HepG2 (cell line): ENCODE measurements around the gene LYRM1. TPM values are rescaled to one million over a fixed set of nuclear protein-coding genes. Genes with fewer than 3 reads are reported as not detected.

ENCODE experiments used
- DBP ChIP-seq: sonication (generic); formaldehyde crosslinking; IDR thresholded peaks from 2 replicates; pipeline ENCODE4 v1.4.0; 2020; ENCODE audit warnings: missing genetic modification reagents; ENCODE audit errors: not compliant biosample characterization
- DNMT3B ChIP-seq: conservative IDR thresholded peaks from 2 replicates; pipeline ENCODE4 v1.6.1; 2016; ENCODE audit warnings: missing biosample characterization, control low read depth
- HMGXB4 ChIP-seq, 2 experiments: sonication (generic) in 1 of 2; formaldehyde crosslinking in 1 of 2; IDR thresholded peaks; 2 replicates each; pipeline versions ENCODE4 v1.4.0 to v1.6.1; 2018 to 2020; ENCODE audit warnings: missing genetic modification reagents in 2 of 2, borderline replicate concordance in 1 of 2, low read depth in 1 of 2, mild to moderate bottlenecking in 1 of 2, missing biosample characterization in 1 of 2
- MAFK ChIP-seq, 2 experiments: IDR thresholded peaks in 1 of 2; conservative IDR thresholded peaks in 1 of 2; 2 replicates each; pipeline ENCODE4 v1.6.1; 2011; ENCODE audit warnings: improper control_type of control experiment in 2 of 2, low read length in 2 of 2
- MLX ChIP-seq: IDR thresholded peaks from 2 replicates; pipeline ENCODE4 v1.6.1; 2016
- NFRKB ChIP-seq: fragments of 450-650 bp; IDR thresholded peaks from 2 replicates; pipeline ENCODE4 v1.6.1; 2017
- PAF1 ChIP-seq: IDR thresholded peaks from 2 replicates; pipeline ENCODE4 v1.6.1; 2016; ENCODE audit warnings: missing genetic modification reagents, missing compliant biosample characterization
- POLR2A ChIP-seq, 2 experiments: IDR thresholded peaks; 2 replicates each; pipeline ENCODE4 v1.6.1; 2011; ENCODE audit warnings: low read depth in 2 of 2, low read length in 2 of 2, mild to moderate bottlenecking in 1 of 2, moderate library complexity in 1 of 2; ENCODE audit not compliant: insufficient read depth in 1 of 2
- PREB ChIP-seq: sonication (generic); formaldehyde crosslinking; IDR thresholded peaks from 2 replicates; pipeline ENCODE4 v1.4.0; 2020; ENCODE audit warnings: missing genetic modification reagents
- PRPF4 ChIP-seq: fragments of 200-400 bp; formaldehyde crosslinking; IDR thresholded peaks from 2 replicates; pipeline ENCODE4 v1.6.1; 2016; ENCODE audit warnings: low read length, low read depth; ENCODE audit not compliant: poor library complexity, severe bottlenecking
- RXRB ChIP-seq: IDR thresholded peaks from 2 replicates; pipeline ENCODE4 v1.6.1; 2016; ENCODE audit warnings: borderline replicate concordance, missing genetic modification reagents, missing compliant biosample characterization
- SOX5 ChIP-seq: IDR thresholded peaks from 2 replicates; pipeline ENCODE4 v1.6.1; 2016; ENCODE audit warnings: borderline replicate concordance
- SP4 ChIP-seq: sonication (generic); formaldehyde crosslinking; IDR thresholded peaks from 2 replicates; pipeline ENCODE4 v1.8.1; 2023; ENCODE audit warnings: mild to moderate bottlenecking, missing genetic modification reagents
- ZBTB44 ChIP-seq: sonication (generic); formaldehyde crosslinking; IDR thresholded peaks from 2 replicates; pipeline ENCODE4 v1.4.0; 2020; ENCODE audit warnings: missing genetic modification reagents
- ZFP91 ChIP-seq: sonication (generic); formaldehyde crosslinking; IDR thresholded peaks from 2 replicates; pipeline ENCODE4 v1.9.0; 2022; ENCODE audit warnings: missing genetic modification reagents, mild to moderate bottlenecking, borderline replicate concordance
- ZNF17 ChIP-seq: sonication (generic); formaldehyde crosslinking; IDR thresholded peaks from 2 replicates; pipeline ENCODE4 v1.5.0; 2020; ENCODE audit warnings: mild to moderate bottlenecking, missing genetic modification reagents
- ZNF329 ChIP-seq: sonication (generic); formaldehyde crosslinking; IDR thresholded peaks from 2 replicates; pipeline ENCODE4 v1.9.0; 2021; ENCODE audit warnings: low read depth, mild to moderate bottlenecking, missing genetic modification reagents
- ZNF557 ChIP-seq: sonication (generic); formaldehyde crosslinking; IDR thresholded peaks from 2 replicates; pipeline ENCODE4 v1.4.0; 2020; ENCODE audit warnings: missing genetic modification reagents
- ZNF740 ChIP-seq: sonication (generic); formaldehyde crosslinking; IDR thresholded peaks from 2 replicates; pipeline ENCODE4 v1.4.0; 2020; ENCODE audit warnings: missing genetic modification reagents
- ZNF83 ChIP-seq: sonication (generic); formaldehyde crosslinking; IDR thresholded peaks from 2 replicates; pipeline ENCODE4 v1.4.0; 2020; ENCODE audit warnings: missing genetic modification reagents, mild to moderate bottlenecking, borderline replicate concordance
- ZSCAN30 ChIP-seq: sonication (generic); formaldehyde crosslinking; IDR thresholded peaks from 2 replicates; pipeline ENCODE4 v1.5.0; 2020; ENCODE audit warnings: mild to moderate bottlenecking, missing genetic modification reagents
- polyA plus RNA-seq, 8 experiments: library from polyadenylated mRNA; depleted of rRNA in 3 of 8; stranded (reverse) in 7 of 8; unstranded in 1 of 8; fragments of >200 nt; fragmentation: Illumina TruSeq in 4 of 8; extraction: Trizol in 4 of 8; gene quantifications; 2 replicates each; pipeline versions ENCODE4 v1.2.1 to v1.2.3, GENCODE V29; 2011 to 2016; ENCODE audit warnings: low read depth in 4 of 8, missing spikeins in 1 of 8, mixed read lengths in 1 of 8; ENCODE audit not compliant: insufficient read depth in 1 of 8
- total RNA-seq, 5 experiments: library from RNA; depleted of rRNA; stranded (reverse); fragments of >200 nt; fragmentation: Illumina TruSeq; extraction: Trizol; gene quantifications; 2 replicates each; pipeline ENCODE4 v1.2.3, GENCODE V29; 2016; ENCODE audit warnings: low read depth in 1 of 5

Gene LYRM1
- total and polyA plus RNA-seq, 2 of the 13 experiments (the other 11 are each of a cell fraction or from before 2014, with no cell fraction given), result 59.2 to 82.6 TPM

- TF ChIP-seq SOX5 (CRISPR knock-in tag) (peak; percentile 56; the same call in 1 of the 2 replicates), ZBTB44 (0 out of 2 replicates have a peak, but pooled peaks have one; percentile 49), ZNF329 (CRISPR knock-in tag) (peak; percentile 52), DBP (CRISPR knock-in tag) (no peak), PAF1 (no peak; the same call in 1 of the 2 replicates), POLR2A (IDR thresholded peaks at IDR 0.05; ENCODE audit: insufficient read depth in 1 of 2, low read depth in 2 of 2, low read length in 2 of 2) (peak; percentile 76; a peak in 3 of 4 replicates), SP4 (peak; percentile 37; the same call in 1 of the 2 replicates), PREB (CRISPR knock-in tag) (no peak), HMGXB4 (CRISPR knock-in tag; IDR thresholded peaks at IDR 0.05; ENCODE audit: borderline replicate concordance in 1 of 2, low read depth in 1 of 2) (peak in 1 of 2 experiments; percentile 49; a peak in 3 of 4 replicates), ZNF83 (CRISPR knock-in tag) (no peak), NFRKB (no peak), ZNF17 (CRISPR knock-in tag) (no peak), RXRB (no peak), MAFK (conservative IDR thresholded peaks at IDR 0.05 in 1 of 2, IDR thresholded peaks at IDR 0.05 in 1 of 2; ENCODE audit: low read length in 2 of 2) (no peak), ZSCAN30 (CRISPR knock-in tag) (no peak), ZNF740 (CRISPR knock-in tag) (peak; percentile 81; the same call in 1 of the 2 replicates), ZNF557 (CRISPR knock-in tag) (peak; percentile 52; the same call in 1 of the 2 replicates), MLX (CRISPR knock-in tag) (0 out of 2 replicates have a peak, but pooled peaks have one; percentile 17), PRPF4 (no peak), DNMT3B (no peak), ZFP91 (no peak; the same call in 1 of the 2 replicates)
Observed at GRCh38 chr16:20899477-20900298, 883 bp upstream of the LYRM1 start (continued).
